ACHN (cell line): ENCODE data around the gene INA.
"Not testable (repeated sequence)": the region's sequence is repeated elsewhere in the genome, so short reads cannot be mapped to it uniquely, and the experiment has no call there.

Source experiments
- DNase-seq: peaks from one replicate; pipeline ENCODE4 v3.0.0-alpha.2; 2015
- in situ Hi-C: cut with HindIII; loops from 2 replicates; pipeline ENCODE4 v1.10.0; 2017; ENCODE audit warnings: low sequenced_read_pairs, low pct_ligation_motif_present, low pct_unique_long_range_greater_than_20kb

INA gene

GRCh38 chr10:103276896-103277712 is at the start of gene INA:
Gene INA (plus strand): TSS chr10:103277138. CDS start chr10:103277212, 74 bp downstream.
- in situ Hi-C loops, result no loop called here
- peak; percentile 77 for DNase-seq

GRCh38 chr10:103227416-103227815 is 49.5 kb upstream of the INA start:
- in situ Hi-C loops, result no loop called here

GRCh38 chr10:103231047-103231551 is 45.8 kb upstream of the INA start:
- in situ Hi-C loops, result no loop called here

More at GRCh38 chr10:103227416-103227815, 49.5 kb upstream of the INA start:
- DNase-seq, result no peak

GRCh38 chr10:103232131-103232673 is 44.7 kb upstream of the INA start:
- DNase-seq, result no peak

More at GRCh38 chr10:103231047-103231551, 45.8 kb upstream of the INA start:
- peak; percentile 98 for DNase-seq

GRCh38 chr10:103232772-103233488 is 44.0 kb upstream of the INA start:
- DNase-seq, result peak; percentile 37
- in situ Hi-C loops, result no loop called here

More at GRCh38 chr10:103232131-103232673, 44.7 kb upstream of the INA start:
- in situ Hi-C loops, result no loop called here

GRCh38 chr10:103235775-103236174 is 41.2 kb upstream of the INA start:
- DNase-seq, result no peak
- in situ Hi-C loops, result no loop called here

GRCh38 chr10:103238506-103239252 is 38.3 kb upstream of the INA start:
- in situ Hi-C loops, result no loop called here
- peak; percentile 30 for DNase-seq

- DNase-seq, result peak; percentile 88
- in situ Hi-C loops, result no loop called here
Observed at GRCh38 chr10:103241262-103242011, 35.5 kb upstream of the INA start.

- peak; percentile 87 for DNase-seq
- in situ Hi-C loops, result no loop called here
Observed at GRCh38 chr10:103244666-103245271, 32.2 kb upstream of the INA start.

- DNase-seq, in situ Hi-C loops: not testable (repeated sequence)
Observed at GRCh38 chr10:103245587-103245986, 31.4 kb upstream of the INA start, which contains the start of gene RPEL1. Gene RPEL1 (plus strand): TSS chr10:103245887. CDS start chr10:103245997, 110 bp downstream.

- in situ Hi-C loops, result no loop called here
- no peak for DNase-seq
Observed at GRCh38 chr10:103246324-103246723, 30.6 kb upstream of the INA start.

GRCh38 chr10:103254113-103254512 is 22.8 kb upstream of the INA start:
- DNase-seq, result no peak
- in situ Hi-C loops, result no loop called here

- in situ Hi-C loops, result no loop called here
- peak; percentile 40 for DNase-seq
Observed at GRCh38 chr10:103254538-103255325, 22.2 kb upstream of the INA start.

- in situ Hi-C loops, result no loop called here
- DNase-seq, result no peak
Observed at GRCh38 chr10:103256613-103257012, 20.3 kb upstream of the INA start.

- DNase-seq, result no peak
- in situ Hi-C loops, result no loop called here
Observed at GRCh38 chr10:103257812-103258211, 19.1 kb upstream of the INA start.

GRCh38 chr10:103258928-103259327 is 18.0 kb upstream of the INA start:
- in situ Hi-C loops, DNase-seq: not testable (repeated sequence)

GRCh38 chr10:103259989-103260388 is 16.9 kb upstream of the INA start:
- no peak for DNase-seq
- in situ Hi-C loops, result no loop called here
